Uterus (tissue), 2 donors: ENCODE measurements around the gene EPS15.

ENCODE experiments used
- CTCF ChIP-seq, 4 experiments: fragments of 200-600 bp in 2 of 4; fragments of 450-650 bp in 2 of 4; sonication (generic) in 2 of 4; IDR thresholded peaks; one replicate each; pipeline ENCODE4 v1.5.1; 2016 to 2019; ENCODE audit warnings: antibody characterized with exemption in 4 of 4, mild to moderate bottlenecking in 2 of 4, moderate library complexity in 1 of 4
- POLR2A ChIP-seq, 2 donors: fragments of 450-650 bp; IDR thresholded peaks; one replicate each; pipeline ENCODE4 v1.6.1; 2016; ENCODE audit warnings: antibody characterized with exemption in 2 of 2, mild to moderate bottlenecking in 1 of 2, moderate library complexity in 1 of 2

- no peak for TF ChIP-seq CTCF (IDR thresholded peaks at IDR 0.05)
- no peak for TF ChIP-seq POLR2A (IDR thresholded peaks at IDR 0.05)
These were observed 212.1 kb downstream of the EPS15 start for GRCh38 chr1:51306950-51307349.
